PFSK-1 (cell line): Measurements from ENCODE around the gene IFT57.

Experiments
- POLR2AphosphoS5 ChIP-seq: IDR thresholded peaks from 2 replicates; pipeline ENCODE4 v1.6.1; 2012; ENCODE audit warnings: low read depth, mild to moderate bottlenecking, control low read depth, low read length, moderate library complexity
- REST ChIP-seq, 2 experiments: IDR thresholded peaks; 2 replicates each; pipeline versions ENCODE4 v1.6.1 to v1.8.0; 2011 to 2012; ENCODE audit warnings: low read depth in 2 of 2, low read length in 2 of 2, control low read depth in 1 of 2, inconsistent platforms in 1 of 2, mild to moderate bottlenecking in 1 of 2, moderate library complexity in 1 of 2; ENCODE audit not compliant: insufficient read depth in 1 of 2

DNA sequence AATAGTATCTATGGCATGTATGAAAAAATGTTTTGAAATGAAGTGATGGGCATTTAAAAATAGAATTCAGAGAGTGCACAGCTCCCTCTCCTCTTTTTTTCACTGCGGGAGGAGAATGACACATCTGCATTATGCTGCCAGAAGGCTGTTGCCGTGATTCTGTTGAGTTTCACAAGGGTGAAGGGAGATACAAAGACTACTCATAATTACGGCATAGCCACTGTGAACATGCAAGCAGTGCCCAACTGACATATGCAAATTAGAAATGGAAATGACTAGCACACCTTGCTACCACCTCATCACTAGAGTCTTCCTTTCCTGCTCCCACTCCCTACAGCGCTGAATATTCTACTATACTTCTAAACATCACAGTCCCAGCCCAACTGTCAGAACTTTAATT, 20.1 kb downstream of the IFT57 start:
- TF ChIP-seq POLR2AphosphoS5 (no peak), REST (IDR thresholded peaks at IDR 0.05; ENCODE audit: insufficient read depth in 1 of 2, low read depth in 2 of 2, low read length in 2 of 2) (no peak)
